ENCODE results near the gene C2orf68.
"Not testable (repeated sequence)": the region's sequence is repeated elsewhere in the genome, so short reads cannot be mapped to it uniquely, and the experiment has no call there.

Gene C2orf68

DNA sequence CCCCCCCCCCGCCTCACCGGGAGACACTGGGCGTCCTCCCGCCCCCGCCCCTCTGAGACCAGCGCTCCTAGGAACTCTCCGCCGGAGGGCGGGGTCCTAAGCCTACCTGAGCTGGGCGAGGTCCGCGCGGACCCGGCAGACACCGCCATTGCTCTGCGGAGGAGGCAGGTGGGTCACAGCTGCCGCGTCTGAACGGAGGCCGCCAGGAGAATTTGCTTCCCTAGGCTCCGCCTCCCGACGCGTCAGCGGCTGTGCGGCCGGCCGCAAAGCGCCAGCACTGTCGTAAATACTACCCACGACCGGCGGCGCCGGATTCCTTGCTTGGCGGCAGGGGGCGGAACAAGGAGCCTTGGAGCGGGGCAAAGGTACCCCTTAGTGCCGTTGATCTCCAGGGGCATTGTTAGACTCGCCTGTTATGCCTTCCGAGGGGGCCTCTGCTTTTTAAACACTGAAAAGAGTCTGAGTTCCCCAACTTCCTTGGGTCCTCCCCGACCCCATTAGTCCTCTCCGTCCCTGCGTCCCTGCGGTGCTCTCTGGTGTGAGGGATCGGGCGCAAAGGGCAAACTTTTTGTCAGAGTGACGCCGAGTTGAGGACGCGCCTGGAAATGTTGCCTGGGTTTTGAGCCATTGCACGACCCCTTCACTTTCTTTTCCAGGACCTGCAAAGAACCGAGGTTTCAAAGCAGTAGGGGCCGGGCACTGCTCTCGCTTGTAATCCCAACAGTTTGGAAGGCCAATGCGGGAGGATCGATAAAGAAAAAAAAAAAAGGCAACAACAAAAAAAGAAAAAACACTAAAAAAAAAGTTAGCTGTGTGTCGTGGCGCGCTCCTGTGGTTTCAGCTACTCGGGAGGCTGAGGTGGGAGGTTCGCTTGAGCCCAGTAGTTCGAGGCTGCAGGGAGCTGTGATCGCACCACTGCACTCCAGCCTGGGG lies 50.3 kb downstream of the C2orf68 start, which contains the start of gene GGCX:
Gene GGCX (minus strand): TSS at position 214 of the 933 bp plus-strand sequence. CDS start 65 bp downstream, at position 149.
- no peaks in the 10 kb centered on the region for H3K36me3 Mint-ChIP-seq
- H3K4me3 Mint-ChIP-seq = peak within 1 kb of the TSS; percentile 98
- no peaks in the 10 kb centered on the region for H3K27me3 Mint-ChIP-seq
- peak within 1 kb of the TSS; percentile 96 for H3K27ac Mint-ChIP-seq
- peaks cover 33% of the 10 kb centered on the region for H3K4me1 Mint-ChIP-seq (ENCODE audit: low read depth)
- H3K9me3 Mint-ChIP-seq (ENCODE audit: low read depth) = no peaks in the 10 kb centered on the region

DNA sequence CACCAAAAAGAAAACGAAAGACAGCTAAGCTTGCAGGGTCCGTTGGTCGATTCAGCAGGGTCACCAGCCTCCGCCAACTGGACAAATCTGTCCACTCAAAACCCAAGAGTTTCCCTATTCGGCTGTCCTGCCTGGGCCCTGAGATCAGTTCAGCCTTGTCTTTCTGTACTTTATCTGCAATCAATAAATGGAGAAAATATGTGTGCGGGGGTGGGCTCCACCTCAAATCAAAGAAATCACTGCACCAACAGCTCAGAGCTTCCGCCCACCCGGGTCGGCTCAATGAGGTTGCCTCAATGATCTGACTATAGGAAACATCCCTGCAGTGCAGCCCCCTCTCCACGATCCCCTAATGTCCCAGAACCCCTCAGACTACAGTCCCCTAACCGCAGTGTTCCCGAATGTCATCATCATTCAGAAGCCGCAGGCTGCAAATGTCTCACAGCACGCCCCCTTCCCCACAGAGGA lies 51.0 kb downstream of the C2orf68 start:
- Mint-ChIP-seq H3K9me3 (ENCODE audit: low read depth) (no peaks in the 10 kb centered on the region), H3K4me3 (peak overlapping the region; percentile 98), H3K27me3 (no peaks in the 10 kb centered on the region), H3K27ac (peak overlapping the region; percentile 61), H3K4me1 (ENCODE audit: low read depth) (peaks cover 33% of the 10 kb centered on the region), H3K36me3 (no peaks in the 10 kb centered on the region)

- H3K27me3 Mint-ChIP-seq; H3K9me3 Mint-ChIP-seq (ENCODE audit: low read depth); H3K27ac Mint-ChIP-seq; H3K36me3 Mint-ChIP-seq: not testable (repeated sequence)
- Mint-ChIP-seq H3K4me1 (ENCODE audit: low read depth) (peaks cover 33% of the 10 kb centered on the region), H3K4me3 (peak overlapping the region; percentile 98)
Measured at GRCh38 chr2:85560403-85560726, 51.5 kb downstream of the C2orf68 start.

DNA sequence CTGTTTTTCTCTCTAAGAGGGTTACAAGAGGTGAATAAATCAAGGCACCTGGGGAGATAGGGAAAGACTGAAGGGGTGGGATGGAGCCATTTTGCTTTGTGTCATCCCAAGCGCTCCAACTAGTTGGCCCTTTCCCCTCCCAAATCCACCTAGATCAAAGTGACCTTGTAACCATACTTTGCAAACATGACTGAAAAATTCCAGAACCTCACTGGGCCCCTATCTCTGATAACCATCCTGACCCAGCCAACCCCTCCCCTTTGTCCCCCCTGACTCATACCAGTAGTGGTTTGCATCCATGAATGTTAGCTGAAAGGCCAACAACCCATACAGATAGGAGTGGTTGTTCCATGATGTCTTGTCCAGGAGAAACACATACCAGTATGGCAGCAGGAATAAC lies 53.7 kb downstream of the C2orf68 start:
- peaks cover 30% of the 10 kb centered on the region for H3K4me1 Mint-ChIP-seq (ENCODE audit: low read depth)

DNA sequence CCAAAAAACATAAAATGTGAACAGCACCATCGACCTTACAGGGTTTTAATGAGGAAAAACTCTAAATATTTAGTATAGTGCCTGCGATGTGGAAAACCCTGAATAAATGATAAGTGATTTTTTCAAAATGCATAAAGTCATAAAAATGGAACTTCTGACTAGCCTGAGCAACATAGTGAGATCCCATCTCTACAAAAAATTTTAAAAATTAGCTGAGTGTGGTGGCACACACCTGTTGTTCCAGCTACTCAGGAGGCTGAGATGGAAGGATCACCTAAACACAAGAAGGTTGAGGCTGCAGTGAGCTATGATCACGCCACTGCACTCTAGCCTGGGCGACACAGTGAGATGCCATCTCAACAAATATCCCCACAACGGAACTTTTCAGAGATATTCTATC lies 54.7 kb downstream of the C2orf68 start:
- H3K4me1 Mint-ChIP-seq (ENCODE audit: low read depth) = peaks cover 30% of the 10 kb centered on the region
- no peak overlapping the region for H3K4me3 Mint-ChIP-seq
- no peaks in the 10 kb centered on the region for H3K9me3 Mint-ChIP-seq (ENCODE audit: low read depth)
- H3K27ac Mint-ChIP-seq = no peak overlapping the region
- H3K27me3 Mint-ChIP-seq = no peaks in the 10 kb centered on the region
- peaks cover 4% of the 10 kb centered on the region for H3K36me3 Mint-ChIP-seq

More for the DNA sequence above, 53.7 kb downstream of the C2orf68 start:
- Mint-ChIP-seq H3K27ac (peak overlapping the region; percentile 4), H3K9me3 (ENCODE audit: low read depth) (no peaks in the 10 kb centered on the region), H3K4me3 (peak overlapping the region; percentile 25), H3K27me3 (no peaks in the 10 kb centered on the region), H3K36me3 (peaks cover 4% of the 10 kb centered on the region)
